Thoracic aorta (tissue), 2 donors: ENCODE data around the gene GSKIP. TPM values are rescaled to one million over a fixed set of nuclear protein-coding genes. Genes with fewer than 3 reads are reported as not detected.

Experiments used
- total RNA-seq, 2 donors: library from RNA; depleted of rRNA; stranded (reverse); fragments of >200 nt; gene quantifications; one replicate each; pipeline versions ENCODE4 v1.1.0 to v1.2.3, GENCODE V29; 2016

The GSKIP gene
- total RNA-seq, 2 donors from 2014 or later, result 9.0 to 13.9 TPM

Other genes starting within 250 kb of the GSKIP start
- 10 to 100 TPM in 1 of 2 donors, 1 to 10 TPM in 1; 2.6 to 14.3 TPM for gene BDKRB2, start 158.7 kb upstream of the GSKIP start, total RNA-seq
- gene BDKRB1, start 107.3 kb upstream of the GSKIP start, total RNA-seq, result 1 to 10 TPM in 1 of 2 donors, not detected in 1; 1.8 TPM
- 10 to 100 TPM; 29.1 to 47.4 TPM for gene ATG2B, start 185 bp upstream of the GSKIP start, total RNA-seq
- gene AK7, start 28.6 kb downstream of the GSKIP start, total RNA-seq, result 1 to 10 TPM in 1 of 2 donors, not detected in 1; 1.1 TPM
- gene PAPOLA, start 138.9 kb downstream of the GSKIP start, total RNA-seq, result 100 to 1,000 TPM in 1 of 2 donors, 10 to 100 TPM in 1; 81.9 to 152 TPM